ACHN (cell line): ENCODE data around the gene SELENOT.
"Not testable (repeated sequence)": the region's sequence is repeated elsewhere in the genome, so short reads cannot be mapped to it uniquely, and the experiment has no call there.

Experiments used
- DNase-seq: peaks from one replicate; pipeline ENCODE4 v3.0.0-alpha.2; 2015
- in situ Hi-C: cut with HindIII; loops from 2 replicates; pipeline ENCODE4 v1.10.0; 2017; ENCODE audit warnings: low sequenced_read_pairs, low pct_ligation_motif_present, low pct_unique_long_range_greater_than_20kb

SELENOT gene

GRCh38 chr3:150603980-150604319, 829 bp downstream of the SELENOT start:
- in situ Hi-C loops: no loop called here
- DNase-seq: no peak

- in situ Hi-C loops: no loop called here
Measured at GRCh38 chr3:150605998-150606641, 3.0 kb downstream of the SELENOT start.

GRCh38 chr3:150607267-150608065, 4.3 kb downstream of the SELENOT start:
- in situ Hi-C loops: no loop called here
- no peak for DNase-seq

More at GRCh38 chr3:150605998-150606641, 3.0 kb downstream of the SELENOT start:
- DNase-seq: no peak

- no peak for DNase-seq
- in situ Hi-C loops: no loop called here
Measured at GRCh38 chr3:150609988-150610387, 6.9 kb downstream of the SELENOT start.

GRCh38 chr3:150610785-150611184, 7.7 kb downstream of the SELENOT start:
- no peak for DNase-seq
- in situ Hi-C loops: no loop called here

GRCh38 chr3:150611666-150612065, 8.5 kb downstream of the SELENOT start:
- no peak for DNase-seq
- in situ Hi-C loops: no loop called here

GRCh38 chr3:150612494-150612893, 9.4 kb downstream of the SELENOT start:
- in situ Hi-C loops: no loop called here
- no peak for DNase-seq

- in situ Hi-C loops: no loop called here
- DNase-seq: no peak
Measured at GRCh38 chr3:150613034-150613433, 9.9 kb downstream of the SELENOT start.

GRCh38 chr3:150613709-150614480, 10.8 kb downstream of the SELENOT start:
- in situ Hi-C loops: no loop called here
- no peak for DNase-seq

GRCh38 chr3:150620002-150620689, 17.0 kb downstream of the SELENOT start:
- in situ Hi-C loops: no loop called here
- no peak for DNase-seq

GRCh38 chr3:150622955-150623354, 19.8 kb downstream of the SELENOT start:
- DNase-seq, in situ Hi-C loops: not testable (repeated sequence)

GRCh38 chr3:150623945-150624344, 20.8 kb downstream of the SELENOT start:
- in situ Hi-C loops: no loop called here
- no peak for DNase-seq

GRCh38 chr3:150626148-150626930, 23.2 kb downstream of the SELENOT start:
- no peak for DNase-seq
- in situ Hi-C loops: no loop called here

GRCh38 chr3:150627557-150627956, 24.4 kb downstream of the SELENOT start:
- in situ Hi-C loops: no loop called here
- no peak for DNase-seq

- in situ Hi-C loops: no loop called here
- no peak for DNase-seq
Measured at GRCh38 chr3:150631515-150632221, 28.5 kb downstream of the SELENOT start.

- in situ Hi-C loops: no loop called here
- no peak for DNase-seq
Measured at GRCh38 chr3:150635076-150635475, 32.0 kb downstream of the SELENOT start.

GRCh38 chr3:150635526-150635925, 32.4 kb downstream of the SELENOT start:
- DNase-seq: no peak
- in situ Hi-C loops: no loop called here

GRCh38 chr3:150636258-150636657, 33.1 kb downstream of the SELENOT start:
- DNase-seq: no peak
- in situ Hi-C loops: no loop called here
